GM13976 (cell line): Measurements from ENCODE around the gene FOXS1.

ENCODE experiments used
- DNase-seq: peaks from one replicate; pipeline ENCODE4 v3.0.0; 2012; ENCODE audit warnings: low spot score
- in situ Hi-C: fragments of 300-500 bp; cut with MboI; formaldehyde crosslinking; loops from one replicate; pipeline ENCODE4 v1.12.0; 2022; ENCODE audit warnings: low sequenced_read_pairs, mixed read lengths, inconsistent platforms; ENCODE audit not compliant: unreplicated experiment
- TF ChIP-seq, protein P1 (sequence below): IDR thresholded peaks from 2 replicates; pipeline ENCODE4 v1.5.1; 2012; ENCODE audit warnings: borderline replicate concordance, mild to moderate bottlenecking; ENCODE audit not compliant: insufficient read depth; ENCODE audit errors: extremely low read depth, missing control alignments, control extremely low read depth

The FOXS1 gene

DNA sequence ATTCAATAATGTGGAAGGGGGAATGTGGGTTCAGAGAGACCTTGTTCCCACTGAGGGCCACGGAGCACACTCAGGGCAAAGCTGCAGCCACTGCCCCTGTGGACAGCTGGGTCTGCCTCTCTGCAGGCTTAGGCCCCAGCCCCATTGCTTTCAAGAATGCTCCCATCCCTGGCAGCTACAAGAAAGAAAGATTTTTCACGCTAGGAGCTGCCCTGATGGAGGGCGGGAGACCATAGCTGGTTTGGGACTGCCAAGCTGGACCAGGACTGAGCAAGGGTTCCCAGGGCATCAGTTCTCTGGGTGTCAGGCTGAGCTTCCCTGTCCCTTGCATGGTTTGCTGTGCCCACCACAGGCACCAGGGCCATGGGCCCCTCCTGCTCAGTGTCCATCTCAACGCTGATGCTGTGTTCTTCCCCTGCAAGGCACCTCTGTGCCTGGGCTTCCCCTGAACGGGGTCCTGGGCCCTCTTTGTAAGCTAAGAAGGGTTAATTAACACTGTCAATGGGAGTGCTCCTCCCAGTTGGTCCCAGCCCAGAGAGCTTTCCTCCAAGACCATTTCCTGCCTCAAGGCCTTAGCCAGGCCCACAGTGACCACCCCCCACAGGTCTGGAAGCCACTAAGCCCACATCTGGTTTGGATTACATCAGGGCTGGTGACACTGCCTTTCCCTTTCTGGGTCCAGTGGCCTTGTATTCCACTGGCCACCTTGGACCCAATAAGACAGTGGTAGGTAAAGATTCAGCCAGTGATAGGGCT is 8.4 kb downstream of the FOXS1 start:
- DNase-seq: no peak
- TF ChIP-seq, protein P1, sequence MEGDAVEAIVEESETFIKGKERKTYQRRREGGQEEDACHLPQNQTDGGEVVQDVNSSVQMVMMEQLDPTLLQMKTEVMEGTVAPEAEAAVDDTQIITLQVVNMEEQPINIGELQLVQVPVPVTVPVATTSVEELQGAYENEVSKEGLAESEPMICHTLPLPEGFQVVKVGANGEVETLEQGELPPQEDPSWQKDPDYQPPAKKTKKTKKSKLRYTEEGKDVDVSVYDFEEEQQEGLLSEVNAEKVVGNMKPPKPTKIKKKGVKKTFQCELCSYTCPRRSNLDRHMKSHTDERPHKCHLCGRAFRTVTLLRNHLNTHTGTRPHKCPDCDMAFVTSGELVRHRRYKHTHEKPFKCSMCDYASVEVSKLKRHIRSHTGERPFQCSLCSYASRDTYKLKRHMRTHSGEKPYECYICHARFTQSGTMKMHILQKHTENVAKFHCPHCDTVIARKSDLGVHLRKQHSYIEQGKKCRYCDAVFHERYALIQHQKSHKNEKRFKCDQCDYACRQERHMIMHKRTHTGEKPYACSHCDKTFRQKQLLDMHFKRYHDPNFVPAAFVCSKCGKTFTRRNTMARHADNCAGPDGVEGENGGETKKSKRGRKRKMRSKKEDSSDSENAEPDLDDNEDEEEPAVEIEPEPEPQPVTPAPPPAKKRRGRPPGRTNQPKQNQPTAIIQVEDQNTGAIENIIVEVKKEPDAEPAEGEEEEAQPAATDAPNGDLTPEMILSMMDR: no peak
- in situ Hi-C loops: loop anchor here (10.0 to 25.0 kb wide), 2 partner anchors 188 to 825 kb away; partner anchors contain the start of gene C20orf203

DNA sequence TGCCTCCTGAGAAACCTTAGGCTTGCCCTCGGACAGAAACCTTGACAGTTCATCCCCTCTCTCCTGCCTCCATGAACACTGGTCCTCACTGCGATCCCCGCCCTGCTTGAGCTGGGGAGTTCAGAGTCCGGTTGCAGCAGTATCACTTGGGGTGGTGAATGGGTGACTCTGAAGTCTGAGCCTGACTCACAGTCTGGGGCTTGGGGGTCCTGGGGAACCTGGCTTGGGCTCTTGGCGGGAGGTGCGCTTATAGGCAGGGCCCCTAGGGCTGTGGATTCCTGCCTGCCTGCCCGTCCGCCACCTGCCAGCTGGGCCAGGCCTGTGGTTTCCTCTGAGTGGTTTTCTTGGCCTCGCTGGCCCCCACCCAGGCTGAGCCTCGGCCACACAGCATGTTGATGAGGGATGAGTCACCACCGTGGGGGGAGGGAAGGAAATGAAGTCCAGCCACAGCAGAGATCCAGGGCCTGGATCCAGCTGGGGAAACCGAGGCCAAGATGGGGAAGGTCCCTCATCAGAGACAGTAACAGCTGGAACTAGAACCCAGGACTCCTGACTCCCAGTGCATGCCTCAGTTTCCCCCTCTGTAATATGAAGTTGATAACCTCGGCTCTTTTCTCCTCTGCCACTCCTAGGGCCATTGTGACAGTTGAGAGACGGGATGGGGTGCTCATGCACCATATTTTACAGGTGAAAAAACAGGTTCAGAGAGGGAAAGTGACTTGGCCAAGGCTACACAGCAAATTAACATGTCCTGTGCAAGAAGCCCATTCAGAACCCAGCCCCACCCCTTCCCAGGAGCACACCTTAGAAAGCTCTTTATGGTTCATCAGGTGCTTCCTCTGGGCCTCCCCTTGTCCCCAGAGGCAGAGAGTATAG is 9.2 kb downstream of the FOXS1 start:
- peak; percentile 70 for DNase-seq
- in situ Hi-C loops: loop anchor here (10.0 to 25.0 kb wide), 2 partner anchors 189 to 826 kb away; partner anchors contain the start of gene C20orf203
- TF ChIP-seq, protein P1: no peak

DNA sequence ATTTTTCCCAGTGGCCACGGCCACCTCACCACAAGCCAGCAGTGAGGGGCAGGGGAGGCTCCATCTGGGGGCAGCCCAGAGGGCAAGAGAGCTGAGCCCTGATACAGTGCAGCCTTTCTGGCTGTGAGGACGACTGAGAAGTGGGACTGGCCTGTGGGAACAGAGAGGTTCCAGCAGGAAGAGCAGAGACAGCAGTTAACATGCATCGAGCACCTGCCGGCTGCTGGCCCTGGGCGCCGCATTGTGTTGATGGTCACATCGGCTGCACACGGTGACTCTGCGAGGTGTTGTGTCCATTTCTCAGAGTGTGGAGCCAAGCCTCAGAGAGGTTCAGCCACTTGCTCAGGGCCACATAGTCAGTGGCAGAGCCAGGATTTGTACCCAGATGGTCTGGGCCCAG is 9.8 kb downstream of the FOXS1 start:
- no peak for DNase-seq
- TF ChIP-seq, protein P1: no peak
- in situ Hi-C loops: loop anchor here (10.0 to 25.0 kb wide), 2 partner anchors 189 to 827 kb away; partner anchors contain the start of gene C20orf203

DNA sequence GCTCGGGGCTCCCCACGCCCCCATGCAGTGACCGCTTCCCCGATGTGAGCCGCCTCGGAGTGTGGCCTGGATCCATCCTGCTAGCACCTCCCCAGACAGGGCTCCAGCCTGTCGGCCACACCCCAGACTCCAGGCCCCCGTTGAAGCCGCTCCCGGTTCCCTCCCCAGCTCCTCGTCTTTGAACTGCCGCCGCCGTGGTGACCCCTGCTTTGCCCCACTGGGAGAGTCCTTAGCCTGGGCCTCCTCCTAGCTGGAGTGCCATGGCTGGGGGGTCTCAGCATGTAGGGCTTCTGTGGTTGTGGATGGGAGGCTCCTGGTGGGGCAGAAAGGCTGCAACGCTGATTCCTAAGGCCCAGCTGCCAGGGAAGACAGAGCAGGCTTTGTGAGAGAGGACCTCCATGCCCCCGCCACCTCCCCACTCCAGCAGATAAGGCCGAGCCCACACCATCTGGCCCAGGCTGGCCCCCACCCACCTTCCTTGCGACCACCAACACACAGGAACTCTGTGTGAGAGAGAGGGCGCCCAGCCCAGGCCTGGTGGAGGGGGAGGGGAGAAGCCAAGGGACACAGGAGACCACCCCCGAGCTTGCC is 11.4 kb downstream of the FOXS1 start:
- TF ChIP-seq, protein P1: no peak
- in situ Hi-C loops: loop anchor here (10.0 to 25.0 kb wide), 2 partner anchors 191 to 828 kb away; partner anchors contain the start of gene C20orf203
- no peak for DNase-seq

DNA sequence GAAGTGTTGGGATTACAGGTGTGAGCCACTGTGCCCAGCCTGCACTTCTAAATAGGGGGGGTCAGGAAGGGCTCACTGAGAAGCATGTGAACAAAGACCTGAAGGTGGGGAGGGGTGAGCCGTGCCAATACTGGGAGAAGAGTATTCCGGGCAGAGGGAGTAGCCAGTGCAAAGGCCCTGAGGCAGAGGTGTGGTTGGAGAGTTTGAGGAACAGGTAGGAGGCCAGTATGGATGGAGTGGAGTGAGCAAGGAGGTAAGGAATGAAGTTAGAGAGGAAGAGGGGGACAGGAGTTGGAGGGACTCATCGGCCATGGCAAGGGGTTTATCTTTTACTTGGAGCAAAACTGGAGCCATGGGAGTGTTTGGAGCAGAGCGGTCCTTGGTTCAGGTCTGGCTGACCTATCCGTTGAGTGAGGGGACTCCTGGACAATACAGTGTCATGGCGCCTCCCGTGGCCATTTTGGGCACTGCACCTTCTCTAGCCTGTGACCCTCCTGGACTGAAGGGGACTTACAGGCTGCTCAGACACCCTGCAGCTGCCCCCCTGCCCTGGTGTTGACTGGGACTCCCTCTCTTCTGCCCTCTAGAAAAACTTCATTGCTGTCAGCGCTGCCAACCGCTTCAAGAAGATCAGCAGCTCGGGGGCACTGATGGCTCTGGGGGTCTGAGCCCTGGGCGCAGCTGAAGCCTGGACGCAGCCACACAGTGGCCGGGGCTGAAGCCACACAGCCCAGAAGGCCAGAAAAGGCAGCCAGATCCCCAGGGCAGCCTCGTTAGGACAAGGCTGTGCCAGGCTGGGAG is 12.1 kb downstream of the FOXS1 start:
- TF ChIP-seq, protein P1: peak; percentile 80
- in situ Hi-C loops: loop anchor here (10.0 to 25.0 kb wide), 2 partner anchors 191 to 829 kb away; partner anchors contain the start of gene C20orf203
- DNase-seq: peak; percentile 87

DNA sequence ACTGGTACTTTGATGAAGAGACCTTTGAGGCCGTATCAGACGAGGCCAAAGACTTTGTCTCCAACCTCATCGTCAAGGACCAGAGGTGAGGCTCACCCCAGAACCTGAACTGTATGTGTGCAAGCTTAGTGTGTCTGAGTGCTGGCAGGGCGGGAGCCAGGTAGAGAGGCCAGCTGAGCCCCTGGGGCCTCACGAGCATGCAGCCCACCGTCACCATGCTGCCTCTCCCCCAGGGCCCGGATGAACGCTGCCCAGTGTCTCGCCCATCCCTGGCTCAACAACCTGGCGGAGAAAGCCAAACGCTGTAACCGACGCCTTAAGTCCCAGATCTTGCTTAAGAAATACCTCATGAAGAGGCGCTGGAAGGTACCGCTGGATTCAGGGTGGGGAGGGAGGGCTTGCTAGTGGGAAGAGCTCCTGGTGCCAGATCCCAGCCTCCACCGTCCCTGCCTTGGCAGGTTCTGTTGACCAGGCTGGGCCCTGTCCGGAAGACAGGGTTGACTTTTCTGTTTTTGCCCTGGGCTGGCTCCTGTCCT is 13.6 kb downstream of the FOXS1 start:
- in situ Hi-C loops: loop anchor here (10.0 to 25.0 kb wide), 2 partner anchors 193 to 830 kb away; partner anchors contain the start of gene C20orf203
- TF ChIP-seq, protein P1: no peak
- no peak for DNase-seq
